Activated B cell treated with CpG ODN at 0.5 μM for 24 hours (primary cell): ENCODE measurements around the gene ADAMTS7. TPM values are rescaled to one million over a fixed set of nuclear protein-coding genes. Genes with fewer than 3 reads are reported as not detected.

Source experiments
- ATAC-seq: fragments of 200-7000 bp; cut with Tn5 transposase; one replicate; pipeline ENCODE4 v1.10.0; 2021; ENCODE audit warnings: low read depth, mild to moderate bottlenecking, moderate library complexity
- CTCF ChIA-PET: fragments of 350-600 bp; sonication (Branson Sonifier 250); formaldehyde crosslinking; loops from one replicate; lab custom pipeline; 2021; ENCODE audit warnings: antibody characterized with exemption; lab: Charles Lee
- POLR2A ChIA-PET: fragments of 350-600 bp; sonication (Branson Sonifier 250); formaldehyde crosslinking; loops from one replicate; lab custom pipeline; 2021; ENCODE audit warnings: antibody characterized with exemption; lab: Charles Lee
- DNase-seq: peaks from one replicate; pipeline ENCODE4 v3.0.0; 2022
- H3K27ac Mint-ChIP-seq: one replicate; pipeline ENCODE4 v1.8.0; 2020; ENCODE audit warnings: mixed read lengths
- H3K27me3 Mint-ChIP-seq: one replicate; pipeline ENCODE4 v1.8.0; 2021; ENCODE audit warnings: mixed read lengths
- H3K36me3 Mint-ChIP-seq: one replicate; pipeline ENCODE4 v1.8.0; 2021; ENCODE audit warnings: low read depth, mixed read lengths
- H3K4me1 Mint-ChIP-seq: one replicate; pipeline ENCODE4 v1.8.0; 2021; ENCODE audit warnings: mixed read lengths
- H3K4me3 Mint-ChIP-seq: one replicate; pipeline ENCODE4 v1.8.0; 2020; ENCODE audit warnings: mild to moderate bottlenecking, mixed read lengths
- H3K9me3 Mint-ChIP-seq: one replicate; pipeline ENCODE4 v1.8.0; 2020; ENCODE audit warnings: mixed read lengths
- intact Hi-C: fragments of 100-400 bp; cut with micrococcal nuclease; formaldehyde crosslinking; loops from one replicate; pipeline ENCODE4 v1.15.1; 2024
- total RNA-seq: library from RNA; stranded (reverse); gene quantifications from 2 replicates; pipeline ENCODE4 v1.2.3, GENCODE V29; 2022
- TF ChIP-seq, protein P1 (sequence below): fragments of 200-600 bp; IDR thresholded peaks from one replicate; pipeline ENCODE4 v1.8.0; 2022; ENCODE audit warnings: antibody characterized with exemption, mild to moderate bottlenecking

The ADAMTS7 gene
- total RNA-seq, 1 donor from 2014 or later = 14.1 TPM

DNA sequence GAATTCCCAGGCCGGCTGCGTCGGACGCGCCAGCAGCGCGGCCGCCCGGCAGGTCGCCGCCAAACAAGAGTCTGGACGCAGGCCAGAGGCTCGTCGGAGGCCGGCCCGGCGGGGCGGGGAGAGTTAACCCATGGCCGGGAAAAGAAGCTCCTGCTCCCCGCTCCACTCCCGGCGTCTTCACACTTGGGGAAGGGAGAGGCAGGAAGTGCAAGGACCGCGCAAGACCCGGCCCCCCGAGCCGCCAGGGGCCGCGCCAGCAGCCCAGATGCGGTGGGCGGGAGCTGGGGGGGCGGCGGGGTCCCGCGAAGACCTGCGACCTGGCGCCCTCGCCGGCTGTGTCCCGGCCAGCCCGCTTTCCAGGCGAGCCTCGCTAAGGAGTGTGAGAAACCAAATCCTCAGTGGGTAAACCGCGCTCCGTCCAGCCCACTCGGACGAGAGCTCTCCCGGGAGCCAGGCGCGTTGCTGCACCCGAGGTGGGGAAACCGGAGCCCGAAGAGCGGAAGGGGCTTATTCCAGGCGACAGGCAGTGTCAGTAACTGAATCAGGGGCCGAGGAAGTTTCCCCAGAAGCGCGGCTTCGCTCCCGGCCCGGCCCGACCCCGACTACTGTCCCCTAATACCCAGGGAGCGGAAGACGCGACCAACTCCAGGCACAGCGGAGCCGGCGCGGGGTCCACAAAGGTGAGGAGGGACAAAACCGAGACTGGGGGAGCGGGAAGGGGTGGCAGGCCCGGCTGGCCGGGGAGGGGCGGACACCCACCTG lies 721 bp downstream of the ADAMTS7 start:
- peak; percentile 10 for ATAC-seq
- ChIA-PET POLR2A (interaction anchor here (0.5 to 3.2 kb wide), 4 partner anchors 29 to 131 kb away, joined by 3 to 20 read pairs (median 6); partner anchors contain the start of gene MORF4L1), CTCF (interaction anchor here (1.0 to 3.8 kb wide), 3 partner anchors 49 to 63 kb away, joined by 4 to 10 read pairs (median 10); no protein-coding TSS in a partner anchor)
- Mint-ChIP-seq H3K36me3 (no peaks in the 10 kb centered on the region), H3K4me1 (peaks cover 15% of the 10 kb centered on the region), H3K27me3 (peaks cover 25% of the 10 kb centered on the region), H3K27ac (no peak overlapping the region), H3K4me3 (peak overlapping the region; percentile 84), H3K9me3 (peaks cover 4% of the 10 kb centered on the region)
- peak; percentile 36 for DNase-seq
- intact Hi-C loops = loop anchor here (1.0 to 10.0 kb wide), 3 partner anchors 50 to 196 kb away; no protein-coding TSS in a partner anchor
- TF ChIP-seq, protein P1, sequence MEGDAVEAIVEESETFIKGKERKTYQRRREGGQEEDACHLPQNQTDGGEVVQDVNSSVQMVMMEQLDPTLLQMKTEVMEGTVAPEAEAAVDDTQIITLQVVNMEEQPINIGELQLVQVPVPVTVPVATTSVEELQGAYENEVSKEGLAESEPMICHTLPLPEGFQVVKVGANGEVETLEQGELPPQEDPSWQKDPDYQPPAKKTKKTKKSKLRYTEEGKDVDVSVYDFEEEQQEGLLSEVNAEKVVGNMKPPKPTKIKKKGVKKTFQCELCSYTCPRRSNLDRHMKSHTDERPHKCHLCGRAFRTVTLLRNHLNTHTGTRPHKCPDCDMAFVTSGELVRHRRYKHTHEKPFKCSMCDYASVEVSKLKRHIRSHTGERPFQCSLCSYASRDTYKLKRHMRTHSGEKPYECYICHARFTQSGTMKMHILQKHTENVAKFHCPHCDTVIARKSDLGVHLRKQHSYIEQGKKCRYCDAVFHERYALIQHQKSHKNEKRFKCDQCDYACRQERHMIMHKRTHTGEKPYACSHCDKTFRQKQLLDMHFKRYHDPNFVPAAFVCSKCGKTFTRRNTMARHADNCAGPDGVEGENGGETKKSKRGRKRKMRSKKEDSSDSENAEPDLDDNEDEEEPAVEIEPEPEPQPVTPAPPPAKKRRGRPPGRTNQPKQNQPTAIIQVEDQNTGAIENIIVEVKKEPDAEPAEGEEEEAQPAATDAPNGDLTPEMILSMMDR = no peak

DNA sequence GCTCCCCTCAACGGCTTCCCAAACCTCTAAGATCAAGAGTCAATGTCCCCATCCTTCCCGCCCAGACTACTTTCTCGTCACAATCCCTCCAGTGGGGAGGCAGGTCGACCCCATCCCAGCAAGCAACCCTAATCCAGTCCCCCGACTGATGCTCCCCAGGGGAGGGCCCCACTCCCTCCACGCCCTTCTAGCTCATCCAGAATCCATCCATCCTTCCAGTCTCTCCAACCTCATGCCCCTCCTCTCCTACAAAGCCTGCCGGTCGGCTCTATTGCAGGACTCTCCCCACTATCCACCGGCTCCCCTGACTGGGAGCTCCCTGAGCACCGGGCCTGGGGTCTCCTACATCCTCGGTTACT lies 1.3 kb downstream of the ADAMTS7 start:
- Mint-ChIP-seq H3K36me3 (no peaks in the 10 kb centered on the region), H3K27me3 (peaks cover 24% of the 10 kb centered on the region), H3K4me1 (peaks cover 15% of the 10 kb centered on the region), H3K27ac (no peak overlapping the region), H3K9me3 (peaks cover 4% of the 10 kb centered on the region), H3K4me3 (peak overlapping the region; percentile 68)
- CTCF ChIA-PET = interaction anchor here (0.6 to 3.8 kb wide), 3 partner anchors 46 to 59 kb away, joined by 3 to 10 read pairs (median 10); no protein-coding TSS in a partner anchor
- DNase-seq = no peak
- TF ChIP-seq, protein P1 = no peak
- POLR2A ChIA-PET = interaction anchor here (2.9 to 3.2 kb wide), 2 partner anchors 53 to 63 kb away, joined by 10 to 20 read pairs; partner anchors contain the start of gene MORF4L1
- intact Hi-C loops = loop anchor here (2.0 to 10.0 kb wide), 2 partner anchors 51 to 195 kb away; no protein-coding TSS in a partner anchor
- ATAC-seq = no peak

DNA sequence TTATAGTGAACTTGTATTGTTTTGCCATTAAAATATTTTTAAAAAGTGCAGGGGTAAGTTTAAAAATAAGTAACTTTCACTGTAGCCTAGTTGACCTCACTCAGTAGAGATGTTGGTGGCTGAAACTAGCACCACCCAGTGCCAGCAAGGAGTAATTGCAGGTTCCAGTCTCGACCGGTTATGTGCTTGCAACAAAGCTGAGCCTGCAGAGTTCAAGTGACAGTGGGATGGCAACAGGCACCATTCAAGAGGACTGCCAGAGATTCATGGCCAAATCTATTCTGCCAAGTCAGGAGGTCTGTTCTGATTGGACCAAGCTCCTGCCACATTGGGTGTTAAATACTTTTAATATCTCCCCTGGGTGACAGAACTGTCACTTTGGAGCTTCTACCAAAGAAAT lies 2.7 kb downstream of the ADAMTS7 start:
- no peaks in the 10 kb centered on the region for H3K36me3 Mint-ChIP-seq
- DNase-seq (no peak), ATAC-seq (no peak)
- peaks cover 4% of the 10 kb centered on the region for H3K9me3 Mint-ChIP-seq
- ChIA-PET POLR2A (interaction anchor here (1.0 kb wide), 1 partner anchor 52 kb away, joined by 4 read pairs; no protein-coding TSS in a partner anchor), CTCF (interaction anchor here (0.7 to 1.9 kb wide), 3 partner anchors 17 to 57 kb away, joined by 3 to 5 read pairs (median 3); no protein-coding TSS in a partner anchor)
- no peak overlapping the region for H3K4me3 Mint-ChIP-seq
- H3K27ac Mint-ChIP-seq = no peak overlapping the region
- TF ChIP-seq, protein P1 = no peak
- peaks cover 15% of the 10 kb centered on the region for H3K27me3 Mint-ChIP-seq
- intact Hi-C loops = no loop called here
- peaks cover 15% of the 10 kb centered on the region for H3K4me1 Mint-ChIP-seq

DNA sequence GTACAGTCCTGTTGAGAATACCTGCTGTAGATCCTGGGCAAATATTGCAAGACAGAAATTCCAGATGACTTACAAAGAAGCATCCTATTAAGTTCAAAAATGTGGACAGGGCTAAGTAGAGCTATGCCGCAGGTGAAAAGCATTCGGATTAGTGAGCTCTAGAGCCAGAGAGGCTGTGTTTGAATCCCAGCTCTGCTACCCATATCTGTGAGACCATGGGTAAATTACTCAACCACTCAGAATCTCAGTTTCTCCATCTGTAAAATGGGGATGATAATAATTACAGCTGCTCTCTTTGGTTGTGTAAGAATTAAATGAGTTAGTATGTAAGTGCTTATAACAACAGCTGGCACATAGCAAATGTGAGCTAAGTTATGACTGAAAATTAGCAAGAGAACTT lies 3.9 kb downstream of the ADAMTS7 start:
- Mint-ChIP-seq H3K9me3 (peaks cover 4% of the 10 kb centered on the region), H3K4me3 (no peak overlapping the region), H3K36me3 (no peaks in the 10 kb centered on the region), H3K4me1 (peaks cover 8% of the 10 kb centered on the region), H3K27me3 (peaks cover 7% of the 10 kb centered on the region), H3K27ac (no peak overlapping the region)
- CTCF ChIA-PET = interaction anchor here (1.1 to 1.9 kb wide), 3 partner anchors 20 to 56 kb away, joined by 3 to 5 read pairs (median 4); no protein-coding TSS in a partner anchor
- no peak for ATAC-seq
- DNase-seq = no peak
- TF ChIP-seq, protein P1 = no peak
- intact Hi-C loops = no loop called here
- POLR2A ChIA-PET = interaction anchor here (0.5 kb wide), 1 partner anchor 369 kb away, joined by 8 read pairs; no protein-coding TSS in a partner anchor

DNA sequence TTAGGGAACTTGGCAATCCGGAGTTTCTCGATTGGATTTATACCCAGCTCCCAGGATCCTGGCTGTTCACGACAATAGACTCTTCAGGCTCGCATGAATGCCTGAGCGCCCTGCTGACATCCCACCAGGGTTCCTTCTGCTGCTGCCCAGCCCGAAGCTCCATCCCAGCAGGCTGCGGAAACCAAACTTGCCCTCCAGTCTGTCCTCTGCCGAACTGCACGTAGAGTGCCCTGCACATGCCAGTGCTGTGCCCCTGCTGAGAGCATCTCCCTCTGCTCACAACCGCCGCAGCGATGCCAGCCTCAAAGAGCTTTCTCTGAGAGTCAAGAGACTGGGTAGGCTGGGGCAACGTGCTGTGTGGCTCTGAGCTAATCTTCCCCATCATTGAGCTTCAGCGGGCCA lies 6.9 kb downstream of the ADAMTS7 start:
- DNase-seq (no peak), ATAC-seq (no peak)
- no peaks in the 10 kb centered on the region for H3K36me3 Mint-ChIP-seq
- H3K27ac Mint-ChIP-seq = no peak overlapping the region
- H3K4me3 Mint-ChIP-seq = no peak overlapping the region
- intact Hi-C loops = no loop called here
- peaks cover 4% of the 10 kb centered on the region for H3K9me3 Mint-ChIP-seq
- no peaks in the 10 kb centered on the region for H3K4me1 Mint-ChIP-seq
- no peaks in the 10 kb centered on the region for H3K27me3 Mint-ChIP-seq
- TF ChIP-seq, protein P1 = no peak
- CTCF ChIA-PET = no interaction called here
- POLR2A ChIA-PET = no interaction called here
